Sigmoid colon (tissue), 7 donors: Measurements from ENCODE around the gene SLC6A1. TPM values are rescaled to one million over a fixed set of nuclear protein-coding genes. Genes with fewer than 3 reads are reported as not detected.

Source experiments
- DNase-seq: peaks from one replicate; pipeline ENCODE4 v3.0.0-alpha.2; 2019
- H3K27ac ChIP-seq, 4 donors: fragments of 200-600 bp; sonication (generic); one replicate each; pipeline ENCODE4 v1.5.1; 2016 to 2019; ENCODE audit warnings: mild to moderate bottlenecking in 1 of 4
- H3K27me3 ChIP-seq, 3 donors: fragments of 200-600 bp; sonication (generic); one replicate each; pipeline ENCODE4 v1.5.1; 2019; ENCODE audit warnings: mild to moderate bottlenecking in 1 of 3
- H3K36me3 ChIP-seq, 4 donors: fragments of 200-600 bp; sonication (generic); one replicate each; pipeline ENCODE4 v1.5.1; 2016 to 2019
- H3K4me1 ChIP-seq, 4 donors: fragments of 200-600 bp; sonication (generic); one replicate each; pipeline ENCODE4 v1.5.1; 2017 to 2019
- H3K4me3 ChIP-seq, 4 donors: fragments of 200-600 bp; sonication (generic); one replicate each; pipeline ENCODE4 v1.5.1; 2017 to 2019; ENCODE audit warnings: mild to moderate bottlenecking in 2 of 4, moderate library complexity in 1 of 4
- H3K9me3 ChIP-seq, 4 donors: fragments of 200-600 bp in 3 of 4; sonication (generic) in 3 of 4; one replicate each; pipeline versions ENCODE4 v1.5.1 to v1.6.1; 2013 to 2019
- EP300 ChIP-seq, 4 donors: sonication (generic); formaldehyde crosslinking; IDR thresholded peaks; one replicate each; pipeline ENCODE4 v1.6.1; 2017; ENCODE audit warnings: antibody characterized with exemption in 4 of 4
- POLR2A ChIP-seq, 2 donors: fragments of 450-650 bp; IDR thresholded peaks; one replicate each; pipeline ENCODE4 v1.6.1; 2016; ENCODE audit warnings: antibody characterized with exemption in 2 of 2, mild to moderate bottlenecking in 2 of 2, moderate library complexity in 2 of 2
- POLR2AphosphoS5 ChIP-seq, 4 donors: sonication (generic); formaldehyde crosslinking; IDR thresholded peaks; one replicate each; pipeline ENCODE4 v1.6.1; 2017; ENCODE audit warnings: antibody characterized with exemption in 4 of 4
- whole genome bisulfite sequencing, 2 donors: extraction: QIAGEN DNeasy Blood & Tissue Kit; methylation state at CpG; one replicate each; pipeline ENCODE4 v1.1.7; 2013; 5-methylcytosine and 5-hydroxymethylcytosine counted together
- intact Hi-C: fragments of 100-400 bp; cut with DNase I; formaldehyde crosslinking; loops from one replicate; pipeline ENCODE4 v1.15.1; 2023
- polyA plus RNA-seq, 3 donors: library from polyadenylated mRNA; stranded (reverse); fragments of 200-250 nt; gene quantifications; one replicate each; pipeline ENCODE4 v1.2.3, GENCODE V29; 2013
- total RNA-seq, 4 donors: library from RNA; depleted of rRNA; stranded (reverse); fragments of >200 nt; gene quantifications; one replicate each; pipeline ENCODE4 v1.1.0, GENCODE V29; 2016
- TF ChIP-seq, protein P1 (sequence below), 4 experiments: fragments of 450-650 bp in 3 of 4; fragments of 200-600 bp in 1 of 4; IDR thresholded peaks; one replicate each; pipeline ENCODE4 v1.5.1; 2016 to 2019; ENCODE audit warnings: antibody characterized with exemption in 4 of 4, mild to moderate bottlenecking in 3 of 4, moderate library complexity in 2 of 4
- donor health status: healthy with polysubstance abuse.
- donor health status: Bipolar disorder and iron deficiency.
- donor health status: healthy.

SLC6A1 gene
- total and polyA plus RNA-seq, 7 donors: under 0.01 to 1.4 (median 0.29) TPM; not detected in 1

DNA sequence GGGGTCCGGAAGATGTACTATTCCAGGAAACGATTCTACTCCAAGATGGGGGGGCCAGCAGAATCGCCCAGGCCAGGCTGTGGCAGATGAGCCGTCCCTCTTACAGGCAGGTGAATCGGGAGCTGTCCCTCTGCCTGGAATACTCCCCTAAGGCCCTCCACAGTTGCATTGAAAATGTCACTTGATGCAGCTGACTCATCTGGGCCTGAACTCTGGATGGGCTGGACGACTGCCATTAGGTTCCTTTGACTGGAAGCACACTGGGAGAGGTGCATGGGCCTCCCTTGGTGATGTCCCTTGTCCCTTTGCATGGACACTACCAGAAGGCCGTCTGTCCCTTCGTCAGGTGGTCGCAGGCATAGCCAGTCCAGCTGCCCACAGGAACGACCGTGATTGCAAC, 92.1 kb downstream of the SLC6A1 start:
- WGBS, 2 donors: 52 to 55% methylated on average over 11 of the region's 11 CpGs
- Histone ChIP-seq H3K27ac (no peak overlapping the region), H3K9me3 (no peaks in the 10 kb centered on the region), H3K36me3 (no peaks in the 10 kb centered on the region), H3K4me3 (no peak overlapping the region), H3K27me3 (no peaks in the 10 kb centered on the region), H3K4me1 (peaks cover 0 to 9% (median 2%) of the 10 kb centered on the region in 4 donors)
- intact Hi-C loops: no loop called here
- no peak for DNase-seq
- no peak for TF ChIP-seq POLR2A (IDR thresholded peaks at IDR 0.05)
- TF ChIP-seq, protein P1, sequence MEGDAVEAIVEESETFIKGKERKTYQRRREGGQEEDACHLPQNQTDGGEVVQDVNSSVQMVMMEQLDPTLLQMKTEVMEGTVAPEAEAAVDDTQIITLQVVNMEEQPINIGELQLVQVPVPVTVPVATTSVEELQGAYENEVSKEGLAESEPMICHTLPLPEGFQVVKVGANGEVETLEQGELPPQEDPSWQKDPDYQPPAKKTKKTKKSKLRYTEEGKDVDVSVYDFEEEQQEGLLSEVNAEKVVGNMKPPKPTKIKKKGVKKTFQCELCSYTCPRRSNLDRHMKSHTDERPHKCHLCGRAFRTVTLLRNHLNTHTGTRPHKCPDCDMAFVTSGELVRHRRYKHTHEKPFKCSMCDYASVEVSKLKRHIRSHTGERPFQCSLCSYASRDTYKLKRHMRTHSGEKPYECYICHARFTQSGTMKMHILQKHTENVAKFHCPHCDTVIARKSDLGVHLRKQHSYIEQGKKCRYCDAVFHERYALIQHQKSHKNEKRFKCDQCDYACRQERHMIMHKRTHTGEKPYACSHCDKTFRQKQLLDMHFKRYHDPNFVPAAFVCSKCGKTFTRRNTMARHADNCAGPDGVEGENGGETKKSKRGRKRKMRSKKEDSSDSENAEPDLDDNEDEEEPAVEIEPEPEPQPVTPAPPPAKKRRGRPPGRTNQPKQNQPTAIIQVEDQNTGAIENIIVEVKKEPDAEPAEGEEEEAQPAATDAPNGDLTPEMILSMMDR (IDR thresholded peaks at IDR 0.05): no peak
- no peak for TF ChIP-seq POLR2AphosphoS5 (IDR thresholded peaks at IDR 0.05)
- TF ChIP-seq EP300 (IDR thresholded peaks at IDR 0.05): no peak

DNA sequence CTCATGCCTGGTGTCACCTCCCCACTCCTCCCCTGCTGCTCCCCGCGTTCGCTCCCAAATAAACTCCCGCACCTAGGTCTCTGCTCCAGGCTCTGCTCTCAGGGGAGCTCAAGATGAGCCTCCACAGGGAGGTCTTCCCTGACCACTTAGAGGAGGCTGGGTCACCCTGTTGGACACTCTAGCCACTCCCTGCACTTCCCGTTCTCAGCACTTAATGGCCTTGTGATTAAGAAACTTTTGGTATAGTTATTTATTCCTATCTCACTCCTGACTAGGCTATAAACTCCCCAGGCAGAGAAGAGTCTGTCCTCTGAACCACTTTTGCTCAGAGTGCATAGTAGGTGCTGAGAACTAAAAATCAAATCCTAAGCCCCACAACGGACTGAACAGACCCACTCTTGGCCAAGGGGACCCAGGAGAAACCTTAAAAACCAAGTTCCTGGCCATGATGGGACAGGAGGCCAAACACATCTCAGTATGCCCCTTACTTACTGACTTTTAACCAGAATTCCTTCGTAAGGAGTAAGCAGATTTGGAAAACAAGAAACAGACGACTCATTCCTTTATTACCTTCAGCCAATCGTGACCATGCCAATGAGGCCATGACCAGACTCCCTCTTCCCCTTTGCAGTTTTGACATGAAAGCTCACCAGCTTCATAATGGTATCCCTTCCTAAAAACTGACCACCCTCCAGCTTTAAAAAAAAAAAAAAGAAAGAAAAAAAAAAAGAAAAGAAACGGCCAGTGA, 92.7 kb downstream of the SLC6A1 start:
- Histone ChIP-seq H3K27ac (no peak overlapping the region), H3K9me3 (no peaks in the 10 kb centered on the region), H3K4me1 (peaks cover 0 to 9% (median 2%) of the 10 kb centered on the region in 4 donors), H3K27me3 (no peaks in the 10 kb centered on the region), H3K36me3 (no peaks in the 10 kb centered on the region), H3K4me3 (no peak overlapping the region)
- no peak for DNase-seq
- intact Hi-C loops: no loop called here
- TF ChIP-seq POLR2A (IDR thresholded peaks at IDR 0.05): no peak
- TF ChIP-seq POLR2AphosphoS5 (IDR thresholded peaks at IDR 0.05): no peak
- TF ChIP-seq EP300 (IDR thresholded peaks at IDR 0.05): no peak
- WGBS, 2 donors: 67 to 79% methylated on average over 10 of the region's 10 CpGs

DNA sequence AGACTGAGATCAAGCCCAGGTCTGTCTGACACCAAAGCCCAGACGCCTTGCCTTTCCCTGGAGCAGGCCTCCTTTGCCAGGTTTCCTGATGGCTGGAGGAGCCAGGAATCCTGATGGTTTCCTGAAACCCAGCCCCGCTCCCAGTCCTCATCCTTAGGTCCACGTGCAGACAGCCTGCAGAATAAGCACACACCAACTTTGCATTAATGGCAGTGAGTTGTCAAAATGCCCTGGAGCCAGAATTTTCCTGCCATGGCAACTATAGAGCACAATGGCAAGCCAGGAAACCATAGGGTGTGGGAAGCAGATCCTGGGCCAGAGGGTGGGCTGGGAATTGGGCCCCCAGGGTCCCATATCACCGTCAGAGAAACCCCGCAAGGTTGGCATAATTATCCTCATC, 94.3 kb downstream of the SLC6A1 start:
- intact Hi-C loops: no loop called here
- 86% methylated on average over 5 of the region's 5 CpGs for whole genome bisulfite sequencing, 2 donors
- no peak for DNase-seq
- H3K36me3 ChIP-seq: no peaks in the 10 kb centered on the region
- TF ChIP-seq, protein P1 (IDR thresholded peaks at IDR 0.05): no peak
- no peak overlapping the region for H3K27ac ChIP-seq
- H3K4me3 ChIP-seq: no peak overlapping the region
- H3K4me1 ChIP-seq: peaks cover 0 to 19% (median 14%) of the 10 kb centered on the region in 4 donors
- H3K27me3 ChIP-seq: no peaks in the 10 kb centered on the region
- H3K9me3 ChIP-seq: no peaks in the 10 kb centered on the region

DNA sequence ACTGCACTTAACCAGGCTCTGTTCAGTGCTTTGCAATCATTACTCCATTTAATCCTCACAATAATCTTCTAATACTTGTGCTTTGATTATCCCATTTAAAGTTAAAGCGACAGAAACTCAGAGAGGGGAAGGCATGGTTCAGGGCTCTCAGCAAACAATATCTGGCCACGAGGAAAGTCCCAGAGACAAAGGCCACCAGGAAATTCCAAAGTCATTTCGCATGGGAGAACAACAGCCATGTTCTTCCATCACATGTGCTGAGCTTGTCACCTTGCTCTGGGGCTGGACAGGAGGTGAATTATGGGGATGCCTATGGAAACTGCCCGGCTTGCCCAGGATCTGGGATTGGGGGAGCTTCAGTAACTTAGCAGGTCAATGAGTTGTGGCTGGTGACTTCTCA, 95.5 kb downstream of the SLC6A1 start:
- Histone ChIP-seq H3K27me3 (no peaks in the 10 kb centered on the region), H3K9me3 (no peaks in the 10 kb centered on the region), H3K4me3 (no peak overlapping the region), H3K27ac (no peak overlapping the region), H3K36me3 (no peaks in the 10 kb centered on the region), H3K4me1 (peaks cover 0 to 31% (median 20%) of the 10 kb centered on the region in 4 donors)
- TF ChIP-seq, protein P1 (IDR thresholded peaks at IDR 0.05): no peak
- TF ChIP-seq POLR2A (IDR thresholded peaks at IDR 0.05): no peak
- no peak for TF ChIP-seq POLR2AphosphoS5 (IDR thresholded peaks at IDR 0.05)
- TF ChIP-seq EP300 (IDR thresholded peaks at IDR 0.05): no peak
- no peak for DNase-seq
- WGBS, 2 donors: 82 to 90% methylated on average over 4 of the region's 4 CpGs
- intact Hi-C loops: no loop called here

DNA sequence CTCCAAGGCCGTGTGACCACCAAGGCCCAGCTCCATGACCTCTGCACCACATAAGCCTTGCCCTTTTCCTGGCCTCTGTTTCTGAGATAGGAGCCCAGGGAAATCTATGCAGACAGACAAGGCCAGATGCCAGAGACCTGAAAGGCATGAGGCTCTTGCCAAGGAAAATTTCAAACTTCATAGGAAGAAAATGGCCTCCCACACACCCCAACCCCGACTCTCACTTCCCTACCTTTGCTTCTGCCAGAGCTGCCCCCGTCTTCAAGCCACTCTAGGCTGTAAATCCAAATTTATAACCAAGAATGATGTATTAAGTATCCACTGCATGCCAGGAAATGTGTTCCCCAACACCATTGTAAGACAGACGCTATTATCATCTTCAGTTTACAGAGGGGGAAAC, 96.3 kb downstream of the SLC6A1 start:
- no peak overlapping the region for H3K4me3 ChIP-seq
- peak overlapping the region in 1 of 4 donors; percentile 80 for H3K27ac ChIP-seq
- DNase-seq: no peak
- TF ChIP-seq, protein P1 (IDR thresholded peaks at IDR 0.05): no peak
- TF ChIP-seq POLR2AphosphoS5 (IDR thresholded peaks at IDR 0.05) (no peak), POLR2A (IDR thresholded peaks at IDR 0.05) (no peak)
- no peaks in the 10 kb centered on the region for H3K36me3 ChIP-seq
- peaks cover 0 to 35% (median 21%) of the 10 kb centered on the region in 4 donors for H3K4me1 ChIP-seq
- intact Hi-C loops: no loop called here
- no peaks in the 10 kb centered on the region for H3K9me3 ChIP-seq
- 80 to 86% methylated on average over 4 of the region's 4 CpGs for WGBS, 2 donors
- no peaks in the 10 kb centered on the region for H3K27me3 ChIP-seq

Other genes starting within 250 kb of the SLC6A1 start
- gene SLC6A11, start 176.5 kb upstream of the SLC6A1 start, total RNA-seq: under 1 TPM in 1 of 4 donors, not detected in 3; 0.14 TPM
- gene SLC6A11, start 176.5 kb upstream of the SLC6A1 start, polyA plus RNA-seq: under 1 TPM in 1 of 3 donors, not detected in 2; 0.03 TPM
- 10 to 100 TPM in 1 of 4 donors, 1 to 10 TPM in 3; 3.9 to 57.3 (median 4.6) TPM for gene HRH1, start 161.7 kb downstream of the SLC6A1 start, total RNA-seq
- 1 to 10 TPM; 1.8 to 8.3 (median 2.8) TPM for gene HRH1, start 161.7 kb downstream of the SLC6A1 start, polyA plus RNA-seq